ENCODE results near the gene PIGS.

Gene PIGS

DNA sequence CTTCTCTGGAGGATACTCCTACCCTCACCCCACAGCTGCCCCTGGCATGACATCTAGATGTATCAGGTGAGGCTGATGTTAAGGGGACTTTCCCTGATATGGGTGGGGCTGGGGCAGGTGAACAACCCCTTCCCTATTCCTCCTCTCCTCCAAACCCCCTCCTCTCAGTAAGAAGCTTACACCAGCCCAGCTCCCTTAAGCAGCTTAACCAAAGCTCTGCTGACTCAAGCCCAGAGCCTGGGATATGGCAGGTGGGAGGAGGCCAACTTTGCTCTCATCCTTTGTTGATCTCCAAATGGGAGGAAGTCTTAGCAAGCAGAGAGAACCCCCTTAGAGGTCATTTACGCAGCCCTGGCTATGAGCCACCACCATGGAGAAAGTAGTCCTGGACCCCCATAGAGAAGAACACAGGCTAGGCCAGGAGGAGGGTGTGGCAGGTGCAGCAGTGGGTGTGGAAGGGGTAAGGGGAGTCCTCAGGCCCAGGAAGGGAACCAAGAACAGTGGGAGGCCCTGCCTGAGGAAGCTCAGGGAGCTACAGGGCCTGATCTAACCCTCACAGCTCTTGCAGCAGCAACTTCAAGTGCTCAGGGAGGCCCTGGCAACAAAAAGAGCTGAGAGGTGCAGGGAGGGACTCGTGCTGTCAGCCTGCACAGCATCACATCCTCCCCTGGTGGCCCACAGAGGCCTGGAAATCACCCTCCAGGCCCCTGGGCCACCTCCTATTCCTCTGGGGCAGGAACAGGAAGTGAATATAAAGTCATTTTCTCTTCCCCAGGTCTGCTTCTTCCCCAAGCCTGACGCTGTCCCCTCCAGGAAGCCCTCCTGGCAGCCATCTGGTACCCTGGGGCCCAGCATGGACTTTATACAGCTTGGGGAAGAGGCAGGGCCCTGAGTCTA lies 21.8 kb downstream of the PIGS start:
- DNase-seq, result no peak

DNA sequence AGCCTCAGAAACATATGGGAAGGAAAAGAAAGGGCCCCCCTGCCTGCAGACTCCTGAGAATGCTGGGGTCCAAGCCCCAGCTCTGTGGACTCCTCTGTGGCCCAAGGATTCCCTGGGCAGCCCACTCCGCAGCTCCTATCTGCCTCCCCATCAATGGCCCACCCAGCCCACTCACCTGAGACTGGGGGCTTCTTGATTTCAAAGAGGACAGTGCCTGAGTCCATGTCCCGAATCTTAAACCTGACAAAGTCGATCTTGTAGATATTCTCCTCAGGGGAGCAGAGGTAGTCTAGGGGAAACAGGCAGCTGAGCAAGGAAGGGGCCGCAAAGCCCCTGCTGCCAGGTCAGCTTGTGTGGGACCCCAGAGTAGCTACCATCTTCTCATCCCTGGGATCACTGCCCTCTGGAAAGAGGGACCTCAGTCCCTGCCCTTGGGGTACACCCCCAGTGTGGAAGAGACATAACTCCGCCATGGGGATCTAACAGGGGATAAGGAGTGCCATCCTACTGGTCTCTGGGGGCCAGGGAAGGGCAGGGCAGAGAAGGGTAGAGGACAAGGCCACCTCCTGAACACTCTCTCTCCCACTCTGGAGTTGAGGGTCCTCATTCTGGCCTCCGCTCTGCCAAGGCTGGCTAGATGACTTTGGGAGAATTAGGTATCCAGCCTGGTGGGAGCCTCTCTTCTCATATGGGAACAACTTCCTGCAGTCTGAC lies 22.8 kb downstream of the PIGS start:
- DNase-seq, result no peak

DNA sequence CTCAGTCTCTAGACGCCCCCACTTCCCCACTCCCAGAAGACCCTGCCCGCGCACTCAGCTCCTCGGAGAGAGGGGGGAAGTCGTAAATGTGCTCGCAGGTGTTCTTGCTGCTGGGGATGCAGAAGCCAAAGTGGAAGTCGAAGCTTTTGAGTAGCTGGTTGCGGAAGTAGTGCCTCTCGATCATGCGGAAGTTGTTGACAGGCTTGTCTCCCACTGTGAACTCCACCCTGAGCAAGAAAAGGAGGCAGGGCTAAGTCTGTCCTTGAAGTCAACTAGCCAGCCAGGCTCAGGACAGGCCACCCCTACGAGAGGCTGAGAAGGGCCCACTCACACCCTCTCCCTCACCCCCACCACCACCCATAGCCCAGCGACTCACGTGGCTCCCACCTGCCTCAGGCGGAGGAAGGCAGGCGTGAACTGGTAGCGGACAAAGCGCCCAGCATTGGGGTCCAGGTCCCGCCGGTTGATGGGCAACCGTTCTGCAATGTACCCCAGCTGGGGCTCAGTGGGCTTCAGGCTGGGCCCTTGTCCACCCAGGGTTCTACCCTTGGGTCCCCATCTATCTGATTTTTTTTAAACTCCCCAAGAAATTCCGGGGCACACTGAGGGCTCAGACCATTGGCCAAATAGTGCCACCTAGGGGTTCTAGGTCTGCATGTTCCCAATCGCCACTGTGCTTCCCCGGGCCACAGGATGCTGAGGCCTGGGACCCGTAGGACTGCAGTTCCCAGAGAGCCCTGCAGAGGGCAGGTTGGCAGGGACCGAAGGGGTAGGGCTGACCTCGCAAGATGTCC lies 23.5 kb downstream of the PIGS start:
- no peak for DNase-seq

DNA sequence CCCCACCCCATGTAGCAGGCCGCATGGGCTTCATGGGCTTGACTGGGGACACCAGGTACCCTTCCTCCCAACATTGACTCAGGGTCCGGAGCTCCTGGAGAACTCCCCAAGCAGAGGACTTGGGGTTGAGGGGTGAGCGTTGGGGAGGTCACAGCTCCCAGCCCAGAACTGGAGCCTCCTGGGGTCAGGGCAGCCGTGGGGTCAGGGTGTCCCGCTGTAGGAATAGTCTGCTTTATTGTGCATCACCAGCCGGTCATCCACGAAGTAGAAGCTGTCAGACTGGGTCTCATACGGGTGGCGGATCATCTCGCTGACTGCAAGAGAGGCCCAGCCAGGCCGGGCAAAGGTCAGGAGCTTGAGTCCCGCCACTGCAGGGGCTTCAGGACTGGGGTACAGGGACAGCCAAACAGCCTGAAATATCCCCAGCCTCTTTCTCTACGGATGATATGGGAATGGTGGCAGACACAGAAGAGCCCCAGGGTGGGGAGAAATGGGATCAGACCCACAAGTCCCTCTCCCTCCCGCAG lies 24.2 kb downstream of the PIGS start:
- DNase-seq, result no peak

DNA sequence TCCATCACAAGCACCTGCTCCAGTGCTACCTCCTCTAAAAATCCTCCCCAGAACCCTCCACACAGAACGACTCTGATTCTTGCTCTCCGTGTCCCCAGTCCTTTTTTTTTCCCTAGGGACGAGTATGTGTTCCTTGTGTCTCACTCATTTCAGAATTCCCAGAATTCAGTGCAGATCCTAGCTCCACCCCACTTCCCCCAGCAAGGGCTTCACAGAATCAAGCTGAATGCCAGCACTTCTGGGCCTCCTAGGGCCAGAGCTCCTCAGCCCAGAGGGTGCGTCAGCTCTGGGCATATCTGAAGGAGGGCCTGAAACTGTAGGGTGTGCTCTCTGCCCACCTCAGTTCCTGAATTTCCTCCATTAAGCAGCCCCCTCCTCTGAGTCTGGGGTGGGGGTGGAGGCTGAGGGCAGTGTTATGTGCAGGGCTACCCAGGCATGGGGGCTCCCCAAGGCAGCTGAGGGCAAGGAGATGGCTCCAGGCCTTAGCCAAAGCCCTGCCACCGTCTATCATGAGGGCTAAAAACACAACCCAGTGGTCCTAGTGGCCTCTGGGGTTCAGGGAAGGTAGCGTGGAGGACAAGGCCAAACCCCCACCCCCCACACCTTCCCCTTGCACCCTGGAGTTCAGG lies 25.4 kb downstream of the PIGS start:
- no peak for DNase-seq

DNA sequence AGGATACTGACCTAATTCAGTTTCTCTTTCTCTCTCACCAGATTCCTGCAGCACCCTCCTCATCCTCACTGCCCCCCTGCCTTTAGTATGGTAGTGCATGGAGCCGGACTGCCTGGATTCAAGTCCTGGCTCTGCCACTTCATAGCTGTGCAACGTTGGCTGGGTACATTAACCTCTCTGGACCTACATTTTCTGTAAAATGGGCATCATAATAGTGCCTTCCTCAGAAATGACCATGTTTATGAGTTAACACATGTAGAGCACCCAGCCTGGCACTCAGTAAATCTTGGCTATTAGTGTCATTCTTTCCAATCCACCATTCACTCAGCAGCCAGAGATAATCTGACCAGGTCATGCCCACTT lies 26.2 kb downstream of the PIGS start:
- no peak for DNase-seq

DNA sequence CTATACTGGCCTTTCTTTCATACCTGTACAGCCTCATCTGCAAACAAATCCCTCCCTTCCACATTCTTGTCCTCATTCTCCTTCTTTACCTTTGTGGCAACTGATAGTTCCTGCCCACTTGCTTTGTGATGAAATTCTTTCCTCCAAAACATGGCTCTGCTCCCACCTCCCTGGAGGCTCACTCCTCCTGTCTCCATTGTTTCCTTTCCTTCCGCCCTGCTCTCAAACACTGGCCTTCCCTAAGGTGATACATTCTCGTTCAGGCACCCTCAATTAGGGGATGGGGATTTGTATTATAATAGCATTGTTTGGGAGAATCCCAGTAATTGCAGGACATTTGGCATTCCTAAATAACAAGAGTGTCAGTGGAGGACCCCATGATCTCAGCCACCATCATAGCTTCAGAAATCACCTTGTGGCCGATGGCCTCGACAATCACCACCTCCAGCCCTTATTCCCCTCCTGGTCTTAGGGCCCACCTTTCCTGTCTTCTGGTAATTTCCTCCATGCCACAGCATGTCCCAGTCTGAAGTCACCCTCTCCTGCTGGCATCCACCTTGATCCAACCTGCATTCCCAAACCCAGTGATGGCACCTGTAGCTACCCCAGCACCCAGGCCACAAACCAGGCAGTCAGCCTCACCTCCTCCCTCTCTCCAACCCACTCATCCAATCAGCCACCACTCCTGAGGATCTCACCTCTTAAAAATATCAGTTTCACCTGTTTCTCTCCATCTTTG lies 26.8 kb downstream of the PIGS start:
- DNase-seq, result no peak

DNA sequence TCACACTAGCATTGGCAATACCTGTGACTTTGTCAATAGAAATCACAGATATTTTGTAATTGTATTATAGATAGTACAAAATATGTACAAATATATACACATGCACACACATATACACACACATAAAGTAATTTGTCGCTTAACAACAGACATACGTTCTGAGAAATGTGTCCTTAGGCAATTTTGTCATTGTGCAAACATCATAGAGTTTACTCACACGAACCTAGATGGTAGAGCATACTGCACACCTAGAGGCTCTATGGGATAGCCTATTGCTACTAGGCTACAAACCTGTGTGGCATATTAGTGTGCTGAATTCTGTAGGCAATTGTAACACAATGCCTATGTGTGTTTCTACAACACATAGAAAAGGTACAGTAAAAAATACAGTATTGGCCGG lies 29.9 kb downstream of the PIGS start:
- no peak for DNase-seq

DNA sequence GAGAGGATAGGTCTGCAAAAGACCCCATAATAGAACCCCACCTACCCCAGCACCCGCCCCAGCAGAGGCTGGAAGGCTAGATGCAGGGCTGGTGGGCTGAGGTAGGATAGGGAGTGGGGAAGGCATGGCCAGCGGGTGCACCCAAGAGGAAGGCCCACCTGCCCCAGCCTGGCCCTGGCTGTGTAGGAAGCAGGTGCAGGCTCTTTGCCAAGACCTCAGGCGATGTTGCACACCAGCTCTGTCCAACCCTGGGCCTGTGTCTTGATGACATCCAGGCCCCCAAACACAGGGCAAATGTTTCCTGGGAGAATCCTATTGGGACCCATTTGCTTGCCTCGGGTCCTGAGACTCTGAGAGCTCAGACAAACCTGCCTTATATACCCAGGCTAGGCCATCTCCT lies 31.1 kb downstream of the PIGS start:
- DNase-seq, result no peak

DNA sequence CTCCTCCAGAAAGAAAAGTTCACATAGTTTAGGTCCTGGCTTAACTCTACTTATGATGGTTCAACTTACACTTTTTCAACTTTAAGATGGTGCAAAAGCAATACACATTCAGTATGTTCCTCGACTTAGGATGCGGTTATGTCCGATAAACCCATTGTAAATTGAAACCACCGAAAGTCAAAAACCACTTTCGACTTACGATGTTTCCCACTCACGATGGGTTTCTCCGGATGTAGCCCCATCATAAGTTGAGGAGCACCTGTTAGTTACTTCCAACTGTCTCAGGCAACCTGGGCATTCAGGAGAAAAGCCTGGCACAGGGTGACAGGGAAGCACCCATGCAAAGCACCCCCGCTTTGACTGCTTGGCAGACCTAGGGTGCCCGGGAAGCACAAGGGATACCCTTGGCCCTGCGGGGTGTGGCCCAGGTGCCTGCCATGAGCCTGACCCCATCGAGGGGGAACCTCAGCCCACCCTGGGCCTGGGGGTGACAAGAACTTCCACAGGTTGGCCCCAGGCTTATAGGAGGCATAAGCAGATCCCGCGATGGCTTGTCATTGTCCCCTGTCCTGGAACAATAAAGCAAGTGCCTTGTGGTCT lies 32.9 kb downstream of the PIGS start:
- no peak for DNase-seq

DNA sequence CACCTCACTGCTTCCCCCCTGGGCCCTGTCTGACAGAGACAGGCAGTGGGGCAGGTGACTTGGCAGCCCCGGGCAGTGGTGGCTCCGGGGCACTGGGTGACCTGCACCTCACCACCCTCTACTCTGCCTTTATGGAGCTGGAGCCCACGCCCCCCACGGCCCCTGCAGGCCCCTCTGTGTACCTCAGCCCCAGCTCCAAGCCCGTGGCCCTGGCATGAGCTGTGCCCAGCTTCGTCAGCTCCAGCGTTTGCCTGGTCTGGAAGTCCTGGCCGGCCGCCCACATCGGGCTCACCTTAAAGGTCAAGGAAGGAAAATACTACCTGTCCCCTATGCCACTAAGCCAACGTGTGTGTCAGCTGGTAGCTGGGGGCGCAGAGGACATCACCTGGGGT lies 34.1 kb downstream of the PIGS start:
- DNase-seq, result no peak

DNA sequence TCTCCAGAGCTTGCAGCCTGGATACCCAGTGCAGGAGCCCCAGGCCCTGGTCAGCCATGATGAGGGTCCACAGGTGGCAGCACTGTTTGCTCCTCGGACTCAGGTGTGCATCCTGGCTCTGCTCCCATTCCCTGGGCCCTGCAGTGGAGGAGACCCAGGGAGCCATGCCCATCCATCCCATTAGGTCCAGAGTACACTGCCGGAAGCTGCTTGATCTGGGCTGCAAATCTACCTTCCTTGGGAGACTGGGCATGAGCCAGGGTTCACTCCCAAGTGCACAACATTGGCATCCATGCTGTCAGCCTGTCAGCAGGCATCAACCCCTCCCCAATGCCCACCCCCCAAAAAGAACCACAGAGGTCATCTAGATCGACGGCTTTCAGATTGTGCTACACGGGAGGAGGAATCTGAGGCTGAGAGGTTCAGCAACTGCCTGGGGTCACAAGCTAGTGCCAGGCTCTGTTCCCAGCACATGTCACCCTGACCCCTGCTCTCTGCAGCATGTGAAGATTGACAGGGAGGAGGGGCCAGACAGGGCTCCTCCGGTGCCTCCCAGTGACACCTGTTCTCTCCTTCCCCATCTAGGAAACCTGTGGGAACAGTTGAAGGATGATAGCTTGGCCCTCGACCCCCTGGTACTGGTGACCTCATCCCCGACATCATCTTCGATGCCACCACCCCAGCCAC lies 34.6 kb downstream of the PIGS start:
- DNase-seq, result no peak

DNA sequence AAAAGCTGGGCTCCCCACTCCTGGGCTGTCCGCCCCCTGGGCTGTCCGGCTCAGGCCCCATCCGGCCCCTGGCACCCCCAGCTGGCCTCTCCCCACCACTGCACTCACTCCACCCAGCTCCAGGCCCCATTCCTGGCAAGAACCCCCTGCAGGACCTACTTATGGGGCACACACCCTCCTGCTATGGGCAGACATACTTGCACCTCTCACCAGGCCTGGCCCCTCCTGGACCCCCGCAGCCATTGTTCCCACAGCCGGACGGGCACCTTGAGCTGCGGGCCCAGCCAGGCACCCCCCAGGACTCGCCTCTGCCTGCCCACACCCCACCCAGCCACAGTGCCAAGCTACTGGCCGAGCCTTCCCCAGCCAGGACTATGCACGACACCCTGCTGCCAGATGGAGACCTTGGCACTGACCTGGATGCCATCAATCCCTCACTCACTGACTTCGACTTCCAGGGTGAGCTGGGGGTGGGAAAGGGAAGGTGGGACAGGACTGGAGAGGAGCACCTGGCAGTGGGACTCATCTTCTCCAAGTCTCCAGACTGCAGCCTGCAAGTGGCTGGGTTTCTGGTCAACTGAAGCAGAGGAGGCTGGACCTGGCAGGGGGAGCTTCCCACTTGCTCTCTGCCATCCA lies 36.5 kb downstream of the PIGS start:
- DNase-seq, result no peak

DNA sequence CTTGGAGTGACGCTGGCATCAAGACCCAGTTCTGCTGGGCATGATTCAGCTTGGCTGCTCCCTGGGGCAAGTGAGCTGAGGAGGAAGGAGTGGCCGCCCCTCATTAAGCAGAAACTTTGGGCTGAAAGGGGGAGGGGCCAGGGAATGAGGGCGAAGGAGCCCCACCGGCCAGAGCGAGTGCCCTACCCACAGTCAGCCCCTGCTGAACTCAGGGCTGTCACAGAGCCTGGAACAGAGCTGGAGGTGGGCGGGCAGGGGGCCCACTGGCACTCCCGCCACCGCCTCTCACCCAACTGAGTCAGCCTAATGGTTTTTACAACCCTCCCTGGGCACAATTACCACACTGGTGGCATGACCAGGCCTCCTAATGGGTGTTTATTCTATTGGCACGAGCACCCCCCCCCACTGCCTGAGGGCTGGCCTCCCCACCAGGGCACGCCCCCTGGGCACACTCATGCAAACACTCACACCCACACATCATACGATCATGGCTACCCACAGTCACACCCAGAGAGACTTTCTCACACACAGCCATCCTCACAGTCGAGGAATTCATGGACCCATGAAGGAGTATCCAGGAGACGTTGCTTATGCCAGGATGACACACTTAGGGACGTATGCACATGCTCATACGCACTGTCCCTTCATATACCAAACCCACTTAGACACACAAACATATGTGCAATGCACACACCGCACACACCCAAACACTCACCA lies 38.1 kb downstream of the PIGS start:
- no peak for DNase-seq

DNA sequence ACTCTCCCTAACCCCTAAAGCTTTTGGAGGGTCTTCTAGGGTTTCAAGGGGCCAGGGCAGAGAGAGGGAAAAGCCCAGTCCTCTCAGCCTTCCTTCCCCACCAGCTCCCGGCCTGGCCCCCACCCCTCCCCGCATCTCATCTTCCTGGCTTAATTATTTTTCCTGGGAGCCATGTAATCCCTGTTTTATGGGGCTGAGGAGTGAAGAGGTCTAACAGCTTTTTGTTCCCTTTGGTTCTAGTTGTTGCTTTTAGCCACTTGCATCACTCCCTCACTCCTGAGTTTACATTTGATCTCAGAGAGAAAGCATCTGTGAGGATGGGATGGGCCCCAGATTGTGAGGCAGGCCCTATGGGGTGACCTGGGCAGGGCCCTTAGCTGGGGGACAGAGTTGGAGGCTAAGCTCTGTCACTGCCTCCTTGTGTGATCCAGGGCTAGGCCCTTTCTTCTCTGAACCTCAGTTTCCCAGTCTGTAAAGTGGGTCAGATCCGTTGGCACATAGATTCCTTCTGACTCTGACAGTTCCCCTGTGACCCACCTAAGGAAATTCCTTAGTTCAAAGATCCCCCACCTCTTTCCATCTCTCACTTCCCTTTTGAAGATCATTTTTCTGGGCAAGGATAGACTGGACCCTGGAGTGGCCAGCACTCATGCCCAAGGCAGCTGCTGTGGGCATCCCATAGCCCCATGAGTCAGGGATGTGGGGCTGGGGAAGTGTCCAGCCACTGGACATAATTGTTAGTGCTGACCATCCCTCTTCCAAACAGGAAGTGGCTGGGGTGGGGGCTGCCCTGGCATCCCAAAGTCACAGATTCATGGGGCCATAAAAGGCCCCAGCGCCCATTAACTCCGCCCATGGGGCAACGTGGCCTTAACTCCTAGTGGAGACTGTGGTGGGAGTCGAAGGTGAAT lies 39.0 kb downstream of the PIGS start:
- DNase-seq, result no peak

DNA sequence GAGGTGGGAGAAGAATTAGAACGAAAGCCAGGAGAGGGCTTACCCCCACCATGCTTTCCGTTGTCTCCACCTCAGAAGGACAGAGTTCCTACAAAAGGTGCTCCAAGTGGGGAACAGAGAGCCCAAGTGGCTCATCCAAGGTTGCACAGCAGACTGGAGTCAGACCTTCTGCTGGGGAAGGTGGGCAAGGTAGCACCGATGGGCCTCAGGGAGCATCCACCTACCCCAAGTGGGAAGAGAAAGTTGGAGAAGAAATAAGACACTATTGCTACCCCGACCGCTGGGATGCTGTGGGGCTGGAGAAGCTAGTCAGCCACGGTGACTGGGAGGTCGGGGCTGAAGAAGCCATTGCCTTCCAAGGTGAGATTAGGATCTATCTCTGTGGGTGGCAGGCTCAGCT lies 40.4 kb downstream of the PIGS start:
- no peak for DNase-seq

DNA sequence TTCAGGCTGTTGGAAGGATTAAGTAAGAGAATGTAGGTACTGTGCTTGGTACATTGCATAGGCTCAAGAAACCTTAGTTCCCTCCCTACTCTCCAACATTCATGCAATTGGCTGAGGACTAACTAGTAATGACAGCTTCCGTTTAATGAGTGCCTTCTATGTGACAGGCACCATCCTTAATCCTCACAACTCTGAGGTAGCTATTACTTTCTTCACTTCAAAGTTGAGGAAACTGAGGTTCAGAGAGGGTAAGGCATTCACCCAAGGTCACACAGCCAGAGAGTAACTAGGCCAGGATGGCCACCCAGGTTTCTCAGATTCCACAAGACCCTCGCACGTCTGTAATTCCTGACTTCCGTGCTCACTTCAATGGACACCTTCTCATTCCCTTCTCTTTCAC lies 41.1 kb downstream of the PIGS start:
- DNase-seq, result no peak

DNA sequence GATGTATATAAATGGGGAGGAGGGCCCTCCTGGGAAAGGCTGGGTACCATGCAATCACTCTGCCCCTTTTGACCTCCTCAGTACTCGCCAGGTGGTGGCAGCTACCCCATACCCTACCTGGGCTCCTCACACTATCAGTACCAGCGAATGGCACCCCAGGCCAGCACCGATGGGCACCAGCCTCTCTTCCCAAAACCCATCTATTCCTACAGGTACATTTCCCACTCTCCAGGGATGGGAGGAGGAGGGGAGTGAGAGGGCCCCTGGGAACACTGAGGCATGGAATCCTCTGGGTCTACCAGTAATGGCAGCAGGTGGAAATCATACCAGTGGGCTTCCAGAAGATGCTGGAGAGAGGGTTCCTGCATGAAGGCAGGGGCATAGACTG lies 42.3 kb downstream of the PIGS start:
- DNase-seq, result no peak
